SHP77 treated with DMSO at 0.1 percent for 48 hours (cell line): Measurements from ENCODE around the gene DPYD.

ENCODE experiments used
- DNase-seq: peaks from one replicate; lab custom pipeline; 2025; lab: John Stamatoyannopoulos, UW

DPYD gene

DNA sequence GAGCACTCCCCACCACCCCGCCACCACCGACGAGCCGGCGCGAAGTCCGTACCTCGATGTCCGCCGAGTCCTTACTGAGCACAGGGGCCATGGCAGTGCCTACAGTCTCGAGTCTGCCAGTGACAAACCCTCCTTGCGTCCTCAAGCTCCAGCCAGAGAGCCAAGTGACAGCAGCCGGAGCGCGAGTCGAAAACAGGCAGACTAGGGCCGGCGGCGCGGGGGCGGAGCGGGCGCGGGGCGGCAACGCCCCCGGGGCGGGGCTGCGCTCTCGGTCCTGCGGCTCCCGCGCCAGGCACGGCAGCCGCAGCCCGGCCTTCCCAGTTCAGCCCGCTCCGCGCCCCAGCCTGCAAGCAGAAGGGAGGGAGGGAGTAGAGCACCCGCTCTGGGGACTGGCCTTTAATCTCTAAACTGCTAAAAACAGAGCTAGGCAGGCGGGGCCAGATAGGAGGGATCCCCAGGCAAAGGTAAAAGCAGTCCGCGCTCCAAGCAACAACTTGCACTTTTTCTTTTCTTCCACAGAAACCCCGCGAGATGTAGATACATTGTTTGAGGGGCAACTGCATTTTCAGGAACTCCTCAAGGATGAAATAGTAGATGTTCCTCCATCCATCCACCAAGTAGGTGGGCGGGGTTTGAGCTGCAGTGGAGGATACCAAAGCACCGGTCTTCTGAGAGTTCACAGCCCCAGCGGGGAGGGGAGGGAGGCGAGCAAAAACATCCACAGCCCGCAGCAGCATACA lies at the start of gene DPYD:
DPYD (minus strand) TSS at position 203 of the 740 bp plus-strand sequence; CDS start at position 91, 112 bp downstream.
- DNase-seq: peak; percentile 70

DNA sequence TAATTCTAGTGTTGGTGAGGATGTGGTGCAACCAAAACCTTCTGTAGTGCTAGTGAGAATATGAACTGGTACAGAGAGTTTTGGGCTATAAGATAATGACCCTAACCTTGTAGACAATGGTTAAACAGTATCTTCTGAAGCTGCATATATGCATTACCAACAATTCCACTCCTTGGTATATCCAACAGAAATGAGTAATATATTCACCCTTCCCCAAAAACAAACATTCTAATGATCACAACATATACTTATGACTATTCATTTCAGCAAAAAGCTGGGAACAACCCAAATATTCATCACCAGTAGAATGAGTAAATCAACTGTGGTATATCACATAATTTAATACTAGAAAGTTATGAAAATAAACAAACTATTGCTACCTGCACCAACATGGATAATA lies 39.6 kb upstream of the DPYD start:
- DNase-seq: no peak

DNA sequence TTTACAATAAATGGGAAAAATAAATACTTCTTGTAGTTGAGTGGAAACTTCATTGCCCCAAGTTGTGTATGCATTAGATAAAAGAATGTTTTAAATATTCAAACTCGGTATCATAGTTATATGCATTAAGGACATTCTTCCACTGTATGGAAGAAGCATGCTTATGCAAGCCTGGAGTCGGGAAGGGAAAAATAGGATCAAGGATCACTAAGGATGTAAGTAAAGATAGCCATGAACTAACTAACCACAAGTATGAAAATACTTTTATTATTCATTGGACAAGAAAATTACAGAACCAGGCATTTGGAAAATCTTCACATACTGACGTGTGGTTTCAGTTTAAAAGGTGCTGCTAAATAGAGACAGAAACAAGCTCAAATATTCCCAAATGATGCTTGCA lies 26.9 kb upstream of the DPYD start:
- no peak for DNase-seq

DNA sequence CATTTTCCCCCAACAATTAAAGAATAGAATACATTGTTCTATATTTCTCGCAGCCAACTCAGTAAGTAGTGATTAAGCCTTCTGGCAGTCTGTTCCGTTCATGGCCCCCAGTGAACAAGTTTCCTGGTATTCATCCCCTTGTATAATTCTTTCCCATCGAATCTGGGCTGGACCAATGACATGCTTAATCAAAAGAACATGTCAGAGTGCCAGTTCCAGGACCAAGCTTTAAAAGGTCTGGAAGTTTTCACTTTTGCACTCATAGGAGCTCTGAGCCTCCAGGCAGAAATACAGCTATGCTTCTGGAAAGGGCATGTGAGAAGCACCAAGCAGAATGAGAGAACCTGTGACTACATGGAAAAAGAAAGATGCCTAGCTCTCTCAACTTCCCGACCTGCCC lies 22.5 kb upstream of the DPYD start:
- DNase-seq: no peak

DNA sequence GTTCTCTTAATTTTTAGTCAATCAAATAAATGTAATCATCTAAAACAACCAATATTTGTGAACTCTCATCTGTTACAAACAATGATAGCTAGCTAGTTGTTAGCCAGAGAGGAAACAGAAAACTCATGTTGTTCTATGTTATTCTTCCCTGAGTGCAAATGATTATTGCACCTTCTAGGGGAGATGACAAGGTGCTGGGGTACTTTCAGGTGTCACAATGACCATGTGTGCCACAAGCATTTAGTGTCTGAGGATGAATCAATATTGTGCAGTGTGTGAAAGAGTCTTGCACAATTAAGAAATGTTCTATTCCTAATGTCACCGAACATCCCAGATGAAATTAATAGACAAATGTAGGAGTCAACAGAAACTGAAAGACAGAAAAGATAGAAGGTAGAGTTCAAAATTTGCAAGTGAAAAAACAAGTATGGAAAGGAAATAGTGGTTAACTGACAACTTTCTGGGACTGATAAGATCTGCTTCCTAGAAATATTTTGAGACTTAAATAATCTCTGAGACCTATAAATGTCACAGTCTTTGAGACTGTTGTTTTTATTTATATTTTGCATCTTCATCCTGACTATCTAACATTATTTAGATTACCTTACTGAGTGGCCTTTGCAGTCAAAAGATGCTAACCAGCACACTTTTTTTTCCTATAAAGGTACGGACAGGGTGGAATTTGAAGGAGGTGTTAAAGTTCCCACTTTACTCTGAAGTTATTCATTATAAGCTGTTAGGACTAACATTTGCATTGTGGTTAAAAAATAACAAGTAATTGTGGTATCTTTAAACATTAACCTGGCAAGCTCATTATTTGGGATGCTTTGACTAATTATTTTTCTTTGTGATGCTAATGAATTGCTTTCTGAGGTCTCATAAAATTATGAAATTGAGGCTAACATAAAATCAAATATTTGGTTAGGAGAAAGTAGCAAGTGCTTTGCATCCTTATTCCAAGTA lies 21.6 kb upstream of the DPYD start:
- no peak for DNase-seq

DNA sequence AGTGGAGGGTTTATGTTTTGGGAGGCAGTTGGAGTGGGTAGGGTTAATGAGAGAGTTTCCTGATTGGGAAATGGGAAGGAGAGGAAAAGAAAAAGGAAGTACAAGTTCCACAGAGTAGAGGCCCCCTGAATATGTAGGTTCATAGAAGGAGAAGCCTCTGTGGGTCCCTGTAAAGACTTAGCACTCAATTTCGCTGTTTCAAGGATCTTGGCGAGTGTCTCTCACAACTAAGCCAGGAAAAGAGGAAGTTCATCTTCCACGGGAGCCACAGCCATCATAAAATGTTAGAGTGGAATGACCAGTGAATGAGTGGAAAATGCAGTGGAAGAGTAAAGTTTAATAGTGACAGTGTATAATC lies 17.4 kb upstream of the DPYD start:
- DNase-seq: no peak

DNA sequence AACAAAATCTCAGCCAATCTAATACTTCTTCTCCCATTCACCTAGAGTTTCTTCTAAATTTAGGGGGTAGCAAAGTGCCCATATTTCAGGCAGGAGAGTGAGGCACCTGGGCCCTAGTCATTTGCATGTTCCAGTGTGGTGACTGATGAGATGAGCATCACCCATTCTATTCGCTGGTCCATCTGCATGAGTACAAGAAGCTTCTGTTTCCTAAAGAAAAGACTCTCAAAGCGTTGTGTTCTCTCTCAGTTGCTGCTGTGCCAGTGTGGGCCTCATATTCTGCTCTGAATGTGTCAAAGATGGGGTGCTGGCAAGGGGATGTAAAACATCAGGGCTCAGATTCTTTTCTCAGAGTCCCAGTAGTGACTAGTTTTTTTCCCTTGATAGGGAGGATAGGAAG lies 16.1 kb upstream of the DPYD start:
- no peak for DNase-seq

DNA sequence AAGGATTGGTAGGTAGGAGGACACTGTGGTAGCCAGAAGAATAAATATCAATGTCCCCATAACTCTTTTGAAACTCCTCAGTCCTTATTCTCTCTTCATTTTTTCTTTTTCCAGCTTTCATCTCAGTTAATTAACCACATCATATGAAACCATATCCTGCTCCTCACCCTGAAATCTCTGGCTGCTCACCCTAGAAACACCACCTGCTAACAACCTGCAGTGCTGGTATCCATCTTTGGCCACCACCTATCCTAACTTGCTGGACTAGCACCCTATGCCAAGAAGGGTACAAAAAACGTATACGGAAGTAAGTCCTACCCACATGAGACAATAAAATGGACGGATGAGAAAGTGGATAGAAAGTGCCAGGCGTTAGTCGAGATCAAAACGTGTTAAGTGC lies 13.7 kb upstream of the DPYD start:
- no peak for DNase-seq

DNA sequence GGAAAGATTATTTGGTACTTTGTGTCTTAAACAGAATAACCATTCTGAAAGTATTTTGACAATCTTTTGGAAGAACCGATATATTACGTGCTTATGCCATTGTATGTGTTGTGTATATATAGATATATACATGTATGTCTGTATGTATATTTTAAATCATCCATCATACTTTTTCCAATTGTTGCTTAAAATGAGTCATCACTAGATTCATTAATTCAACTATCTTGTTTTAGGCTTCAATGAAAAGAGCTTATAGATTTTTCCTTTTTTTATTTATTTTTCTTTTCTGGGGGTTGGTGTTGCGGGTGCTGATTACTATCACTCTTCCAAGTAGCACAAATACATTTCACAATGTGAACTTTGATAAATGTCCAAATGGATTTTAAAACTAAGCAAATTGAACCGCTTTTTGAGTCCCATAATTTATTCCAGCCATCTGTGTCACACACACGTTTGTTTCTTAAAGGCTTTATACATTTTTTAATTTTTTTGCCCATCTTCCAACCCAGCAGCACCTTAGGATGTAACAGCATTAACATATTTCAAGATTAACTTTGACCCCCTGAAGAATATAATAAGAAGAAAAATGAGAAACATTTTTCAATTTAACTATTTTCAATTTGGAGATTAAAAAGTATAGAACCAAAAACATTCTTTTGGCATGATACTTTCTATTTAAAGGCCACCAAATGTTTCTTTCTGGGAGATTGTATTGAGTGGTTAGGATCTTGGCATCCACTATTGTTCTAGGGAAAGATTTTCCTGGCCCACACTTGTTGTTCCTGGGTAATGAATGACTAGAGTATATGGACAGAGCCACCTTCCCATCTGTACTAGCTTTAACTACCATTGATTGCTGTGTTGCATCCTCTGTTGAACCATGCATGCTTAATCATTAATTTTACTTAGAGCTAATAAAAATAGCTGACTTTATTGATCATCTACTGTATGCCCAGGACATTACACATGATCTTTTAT lies 9.3 kb upstream of the DPYD start:
- DNase-seq: no peak

DNA sequence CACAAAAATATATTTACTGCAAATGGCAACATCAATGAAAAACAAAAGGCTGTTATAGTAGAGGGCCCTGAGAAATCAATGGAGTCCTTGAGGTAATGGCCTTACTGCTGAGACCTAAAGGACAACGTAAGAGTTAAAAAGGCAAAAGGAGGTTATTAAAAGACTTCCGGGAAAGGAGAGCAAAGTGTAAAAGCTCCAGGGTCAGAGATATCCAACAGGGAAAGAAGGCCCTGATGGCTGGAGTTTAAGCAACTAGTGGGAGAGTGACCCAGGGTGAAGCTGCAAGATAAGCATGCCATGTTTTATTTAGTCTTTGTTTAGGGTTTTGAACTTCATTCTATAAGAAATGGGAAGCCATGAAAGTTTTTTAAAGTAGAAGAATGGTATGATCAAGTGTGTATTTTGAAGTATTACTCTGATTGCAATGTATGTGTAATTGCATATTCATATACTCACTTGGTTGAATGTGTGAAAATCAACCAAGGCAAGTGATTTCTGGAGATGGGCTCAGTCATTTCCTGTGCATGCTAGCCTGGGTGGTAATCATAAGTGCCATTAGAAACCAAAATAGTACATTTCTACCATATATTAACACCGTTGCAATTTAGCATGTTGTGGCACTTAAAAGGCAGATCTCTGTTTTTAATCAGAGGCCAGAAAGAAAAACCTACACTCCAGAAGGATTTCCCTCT lies 5.3 kb upstream of the DPYD start:
- DNase-seq: no peak

DNA sequence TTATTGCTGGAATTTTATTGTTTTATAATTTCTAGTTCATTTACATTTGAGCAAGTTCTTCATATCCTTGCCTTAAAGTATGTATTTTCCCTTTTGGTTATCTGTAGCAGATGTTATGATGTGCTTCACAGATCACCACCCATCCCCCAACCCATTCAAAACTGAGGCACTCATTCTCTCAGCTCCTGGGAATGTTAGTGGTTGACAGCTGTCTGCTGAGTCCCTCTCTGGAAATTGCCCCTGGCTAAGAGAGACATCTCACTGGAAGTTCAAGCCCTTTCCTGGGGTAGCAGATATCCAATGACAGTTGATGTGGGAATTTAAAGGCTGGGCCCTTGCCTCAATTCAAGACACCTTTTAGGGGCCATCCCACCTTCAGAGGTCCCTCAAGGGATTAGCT lies 4.3 kb upstream of the DPYD start:
- DNase-seq: no peak

DNA sequence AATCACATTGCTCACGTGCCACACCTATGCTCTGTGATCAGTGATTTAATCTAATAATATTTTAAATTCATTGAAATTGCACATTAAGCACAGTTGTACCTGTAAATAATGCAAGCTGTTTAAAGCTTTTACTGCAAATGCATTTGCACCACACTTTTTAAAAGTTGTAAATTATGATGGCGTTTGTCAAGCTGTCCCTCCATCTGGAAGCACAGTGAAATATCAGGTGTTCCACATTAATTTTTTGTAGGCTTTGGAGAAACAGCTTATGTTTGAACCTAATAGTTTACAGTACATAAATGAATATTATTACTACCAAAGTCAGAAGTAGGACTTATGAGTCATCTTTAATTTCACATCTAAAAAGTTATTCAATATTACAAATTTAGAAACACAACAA lies 3.0 kb upstream of the DPYD start:
- no peak for DNase-seq

DNA sequence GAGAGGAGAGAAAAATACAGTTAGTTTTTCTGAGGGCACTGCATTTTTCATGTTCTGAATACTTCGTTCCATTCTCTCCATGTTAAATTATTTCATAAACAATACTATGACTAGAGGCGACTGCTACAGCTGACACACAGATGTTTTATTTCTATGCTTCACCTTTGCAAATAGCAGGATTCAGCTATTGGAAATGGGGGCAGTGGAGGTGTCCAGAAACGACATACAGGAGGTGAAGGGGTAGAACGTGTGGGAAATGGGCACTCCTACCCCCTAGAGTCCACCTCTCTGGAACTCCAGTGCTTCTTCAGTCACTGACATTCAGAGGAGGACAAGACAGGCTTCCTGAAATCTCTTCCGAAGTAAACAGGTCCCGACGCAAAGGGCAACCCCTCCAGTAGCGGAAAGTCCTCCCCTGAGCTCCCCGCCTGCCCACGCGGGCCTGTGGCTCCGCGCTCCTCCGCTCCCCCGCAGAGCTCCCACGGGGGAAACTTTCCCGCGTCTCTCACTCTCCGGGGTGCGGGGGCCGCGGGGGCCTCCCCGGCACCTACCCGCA lies 480 bp downstream of the DPYD start:
- DNase-seq: peak; percentile 16

DNA sequence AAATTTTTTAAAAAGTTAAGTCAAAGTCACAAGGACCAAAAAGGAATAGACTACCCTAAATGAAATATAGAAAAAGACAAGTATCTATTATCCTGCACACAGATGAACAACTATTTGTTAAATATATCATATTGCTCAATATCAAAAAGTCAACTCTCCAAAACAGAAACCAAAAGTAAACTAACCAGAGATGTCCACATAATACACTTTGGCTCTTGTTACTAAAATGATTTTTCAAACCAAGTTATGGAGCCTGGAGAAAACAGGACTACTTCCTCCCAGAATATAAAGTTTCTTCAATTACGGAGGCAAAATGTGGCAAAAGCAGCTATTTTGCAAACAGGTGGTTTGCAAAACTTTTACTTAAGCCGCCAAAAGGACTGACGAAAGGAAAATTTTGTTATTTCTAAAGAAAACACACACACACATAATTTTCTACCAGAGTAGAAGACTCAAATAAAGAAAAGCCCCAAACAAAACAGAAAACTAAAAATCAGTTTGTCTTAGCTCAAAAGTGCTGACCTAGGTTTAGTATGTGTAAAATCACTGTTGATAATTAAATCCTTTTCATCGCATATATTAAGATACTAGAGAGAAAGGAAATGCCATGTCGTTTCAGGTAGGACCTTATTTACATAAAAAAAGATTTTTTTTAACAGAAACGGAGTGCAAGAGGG lies 1.1 kb downstream of the DPYD start:
- DNase-seq: no peak

DNA sequence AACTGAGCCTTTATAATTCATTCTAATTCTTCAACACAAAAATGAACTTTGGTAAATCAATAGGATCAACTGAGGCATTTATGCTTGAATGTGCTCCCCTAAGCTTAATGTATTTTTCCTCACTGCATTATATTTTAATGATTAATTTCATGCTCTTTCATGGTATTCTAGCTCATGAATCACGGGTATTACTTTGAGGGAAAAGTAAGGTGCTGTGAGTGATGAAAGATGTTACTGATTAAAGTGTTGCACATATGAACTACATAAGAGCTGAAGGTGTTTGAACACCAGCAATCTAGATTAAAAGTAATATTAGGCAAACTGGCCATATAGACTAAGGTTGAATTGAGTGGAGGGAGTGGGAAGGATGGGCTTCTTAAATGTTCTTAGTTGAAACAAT lies 1.9 kb downstream of the DPYD start:
- no peak for DNase-seq

DNA sequence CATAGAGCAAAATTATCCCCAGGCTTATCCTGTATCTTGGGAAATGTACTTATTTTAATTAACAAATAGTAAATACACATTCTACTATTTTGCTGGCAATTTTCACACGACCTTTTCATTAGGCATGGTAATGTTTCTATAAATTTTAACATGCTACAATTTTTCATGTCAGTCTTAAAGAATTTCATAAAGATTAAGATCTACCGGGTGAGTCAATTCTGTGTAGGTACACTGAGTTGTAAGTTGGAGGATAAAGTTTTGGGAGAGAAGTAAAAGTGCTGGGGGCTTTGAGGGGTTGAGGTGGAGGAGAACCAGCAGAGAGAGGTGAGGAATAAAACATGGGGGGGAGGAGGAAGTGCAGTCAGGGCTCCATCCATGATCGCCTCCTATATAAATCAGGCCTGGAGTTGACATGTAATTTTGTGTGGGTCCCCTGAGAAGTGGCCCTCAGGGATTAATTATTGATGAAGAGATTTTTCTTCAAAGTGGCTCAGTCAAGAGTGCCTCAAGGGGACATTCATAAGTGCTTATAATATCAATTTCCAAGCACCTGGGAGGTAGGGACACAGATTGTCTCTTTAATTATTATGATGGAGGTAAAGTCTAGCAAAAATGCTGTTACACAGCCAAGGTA lies 7.2 kb downstream of the DPYD start:
- DNase-seq: no peak

DNA sequence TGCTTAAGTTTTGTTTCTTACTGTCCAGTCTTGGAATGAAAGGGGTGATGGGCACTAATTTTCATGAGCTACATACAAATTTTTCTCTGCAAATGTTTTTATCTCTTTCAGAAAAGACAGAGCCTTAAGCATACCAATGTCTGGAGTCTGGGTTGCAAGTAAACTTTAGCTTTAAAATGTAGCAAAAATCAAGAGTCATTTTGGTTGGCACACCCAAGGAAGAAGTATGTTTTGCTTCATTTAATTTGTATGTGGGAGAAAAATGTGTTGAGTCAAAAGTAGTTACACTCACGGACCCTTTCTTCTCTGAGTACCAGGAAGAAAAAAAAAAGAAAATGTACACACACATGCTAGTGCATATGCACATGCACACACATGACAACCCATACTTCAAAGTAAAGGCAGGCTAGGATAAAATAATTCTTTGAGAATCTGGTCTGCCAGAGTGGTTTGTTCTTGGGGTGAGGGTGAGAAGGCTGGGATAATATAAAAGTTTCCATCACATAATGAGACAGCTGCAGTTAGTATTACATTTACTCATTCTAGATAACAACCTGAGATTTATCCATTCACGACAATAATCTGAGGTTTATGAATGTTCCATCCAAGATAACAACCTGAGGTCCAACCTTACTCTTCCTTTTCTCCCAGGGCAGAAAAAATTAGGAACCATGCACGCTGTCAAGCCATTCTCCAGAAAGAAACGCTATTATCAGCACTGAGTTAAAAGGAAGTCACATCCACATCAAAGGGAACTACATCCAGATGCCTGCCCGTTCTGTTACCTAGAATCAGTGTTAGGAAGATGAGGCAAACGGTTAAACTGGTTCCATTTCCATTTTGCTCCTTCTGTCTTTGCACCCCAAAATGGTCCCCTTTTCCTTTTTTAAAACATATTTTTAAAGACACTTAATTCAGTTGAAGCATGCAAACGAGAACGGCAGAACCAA lies 9.3 kb downstream of the DPYD start:
- DNase-seq: no peak

DNA sequence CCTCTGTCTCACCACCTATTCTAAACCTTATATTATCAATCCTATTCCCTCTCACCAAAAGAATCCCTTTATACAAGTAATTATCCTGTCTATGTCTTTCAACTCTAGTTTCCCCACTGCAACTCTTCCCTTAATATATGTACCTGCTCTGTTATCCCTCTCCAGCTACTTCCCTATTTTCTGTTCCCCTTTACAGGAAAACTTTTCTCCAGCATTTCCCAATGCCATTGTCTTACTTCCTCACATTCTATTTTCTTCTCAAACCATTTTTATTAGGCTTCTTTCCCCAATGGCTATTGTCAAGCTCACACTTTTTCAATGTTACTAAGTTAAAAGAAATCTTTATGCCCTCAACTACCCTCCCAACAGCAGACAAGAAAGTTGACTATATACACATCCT lies 11.6 kb downstream of the DPYD start:
- DNase-seq: no peak

DNA sequence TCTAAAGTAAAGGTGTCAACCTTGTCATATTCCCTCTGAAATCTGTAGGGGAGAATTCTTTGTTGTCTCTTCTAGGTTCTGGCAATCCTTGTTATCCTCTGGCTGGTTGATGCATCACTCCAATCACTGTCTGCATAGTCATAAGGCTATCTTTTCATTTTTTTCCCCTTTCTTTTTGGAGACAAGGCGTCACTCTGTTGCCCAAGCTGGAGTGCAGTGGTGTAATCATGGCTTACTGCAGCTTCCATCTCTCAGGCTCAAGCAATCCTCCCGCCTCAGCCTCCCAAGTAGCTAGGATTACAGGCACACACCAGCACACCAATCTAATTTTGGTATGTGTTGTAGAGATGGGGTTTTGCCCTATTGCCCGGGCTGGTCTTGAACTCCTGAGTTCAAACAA lies 12.9 kb downstream of the DPYD start:
- DNase-seq: no peak
